DND-41 (cell line): ENCODE results near the gene DPH1.

Source experiments
- ATAC-seq: fragments of 200-7000 bp; cut with Tn5 transposase; 3 replicates; pipeline ENCODE4 v1.9.1; 2021; ENCODE audit warnings: low read depth; ENCODE audit not compliant: insufficient read depth
- DNase-seq: peaks from one replicate; pipeline ENCODE4 v3.0.0-alpha.2; 2020
- H2AFZ ChIP-seq: 2 replicates; pipeline ENCODE4 v1.6.0; 2012; ENCODE audit warnings: low read depth, low read length
- H3K27ac ChIP-seq: 2 replicates; pipeline ENCODE4 v1.5.1; 2012; ENCODE audit warnings: low read length, inconsistent platforms
- H3K27me3 ChIP-seq: fragments of 200-600 bp; sonication (generic); 2 replicates; pipeline ENCODE4 v1.6.0; 2012; ENCODE audit warnings: low read length, mild to moderate bottlenecking, inconsistent platforms; ENCODE audit not compliant: insufficient read depth, poor library complexity
- H3K36me3 ChIP-seq: 2 replicates; pipeline ENCODE4 v1.5.1; 2012; ENCODE audit warnings: low read length, inconsistent platforms; ENCODE audit not compliant: insufficient read depth
- H3K4me1 ChIP-seq: 2 replicates; pipeline ENCODE4 v1.5.1; 2012; ENCODE audit warnings: mild to moderate bottlenecking, low read length; ENCODE audit not compliant: insufficient read depth
- H3K4me2 ChIP-seq: 2 replicates; pipeline ENCODE4 v1.6.0; 2012; ENCODE audit warnings: mild to moderate bottlenecking, moderate library complexity, low read length, inconsistent platforms; ENCODE audit not compliant: insufficient read depth
- H3K4me3 ChIP-seq, 2 experiments: fragments of 200-600 bp in 1 of 2; shearing (Covaris generic) in 1 of 2; 2 replicates each; pipeline ENCODE4 v1.5.1; 2012 to 2016; ENCODE audit warnings: inconsistent platforms in 2 of 2, low read length in 2 of 2, mild to moderate bottlenecking in 2 of 2, low read depth in 1 of 2, moderate library complexity in 1 of 2
- H3K79me2 ChIP-seq: 2 replicates; pipeline ENCODE4 v1.6.0; 2012; ENCODE audit warnings: low read length, inconsistent platforms; ENCODE audit not compliant: insufficient read depth
- H3K9ac ChIP-seq: 2 replicates; pipeline ENCODE4 v1.6.0; 2012; ENCODE audit warnings: low read depth, mild to moderate bottlenecking, inconsistent platforms, low read length, moderate library complexity
- H3K9me3 ChIP-seq: 2 replicates; pipeline ENCODE4 v1.5.1; 2012; ENCODE audit warnings: low read length, moderate library complexity, mild to moderate bottlenecking, inconsistent platforms; ENCODE audit not compliant: insufficient read depth, severe bottlenecking
- H4K20me1 ChIP-seq: 2 replicates; pipeline ENCODE4 v1.6.0; 2012; ENCODE audit warnings: low read length; ENCODE audit not compliant: insufficient read depth
- CTCF ChIP-seq: IDR thresholded peaks from 2 replicates; pipeline ENCODE4 v1.5.1; 2012; ENCODE audit warnings: borderline replicate concordance, low read length, moderate library complexity, mild to moderate bottlenecking; ENCODE audit not compliant: poor library complexity, severe bottlenecking; ENCODE audit errors: extremely low read depth
- EZH2 ChIP-seq: IDR thresholded peaks from 3 replicates; pipeline ENCODE4 v1.6.1; 2012; ENCODE audit warnings: borderline replicate concordance, low read depth, mild to moderate bottlenecking, moderate library complexity, low read length, inconsistent platforms; ENCODE audit not compliant: severe bottlenecking

The DPH1 gene

GRCh38 chr17:2084766-2085647 lies 55.1 kb downstream of the DPH1 start:
- TF ChIP-seq CTCF (no peak), EZH2 (no peak)
- no peak overlapping the region for H3K4me3 ChIP-seq
- H3K36me3 ChIP-seq: peaks cover 82% of the 10 kb centered on the region
- H3K79me2 ChIP-seq: no peaks in the 10 kb centered on the region
- no peak overlapping the region for H3K4me2 ChIP-seq
- H3K4me1 ChIP-seq: peaks cover 27% of the 10 kb centered on the region
- no peak for ATAC-seq
- no peaks in the 10 kb centered on the region for H3K9me3 ChIP-seq
- H3K27ac ChIP-seq: no peak overlapping the region
- no peak overlapping the region for H2AFZ ChIP-seq
- DNase-seq: no peak
- no peaks in the 10 kb centered on the region for H3K27me3 ChIP-seq
- H4K20me1 ChIP-seq: no peaks in the 10 kb centered on the region
- H3K9ac ChIP-seq: no peak overlapping the region

- Histone ChIP-seq H3K9ac (no peak overlapping the region), H3K36me3 (peaks cover 77% of the 10 kb centered on the region), H2AFZ (no peak overlapping the region), H3K4me1 (peaks cover 32% of the 10 kb centered on the region), H3K27ac (no peak overlapping the region), H3K27me3 (no peaks in the 10 kb centered on the region), H3K79me2 (no peaks in the 10 kb centered on the region), H3K4me3 (no peak overlapping the region), H3K4me2 (no peak overlapping the region), H3K9me3 (no peaks in the 10 kb centered on the region), H4K20me1 (no peaks in the 10 kb centered on the region)
- DNase-seq (no peak), ATAC-seq (no peak)
- no peak for TF ChIP-seq CTCF
- TF ChIP-seq EZH2: no peak
These were observed 55.6 kb downstream of the DPH1 start for GRCh38 chr17:2085648-2085949.

GRCh38 chr17:2086306-2086705 lies 56.4 kb downstream of the DPH1 start:
- Histone ChIP-seq H3K27me3 (no peaks in the 10 kb centered on the region), H2AFZ (no peak overlapping the region), H4K20me1 (no peaks in the 10 kb centered on the region), H3K4me1 (peaks cover 39% of the 10 kb centered on the region), H3K36me3 (peaks cover 71% of the 10 kb centered on the region), H3K4me3 (no peak overlapping the region), H3K79me2 (no peaks in the 10 kb centered on the region), H3K9me3 (no peaks in the 10 kb centered on the region), H3K27ac (no peak overlapping the region), H3K4me2 (no peak overlapping the region), H3K9ac (no peak overlapping the region)
- TF ChIP-seq CTCF (no peak), EZH2 (no peak)
- DNase-seq (no peak), ATAC-seq (no peak)
